Naive thymus-derived CD8-positive, alpha-beta T cell (primary cell): ENCODE data around the gene SLCO1C1. TPM values are rescaled to one million over a fixed set of nuclear protein-coding genes. Genes with fewer than 3 reads are reported as not detected.

Experiments
- polyA plus RNA-seq, 3 donors: library from polyadenylated mRNA; unstranded; fragments of 300-500 nt; fragmentation: Illumina TruSeq; gene quantifications; one replicate each; pipeline ENCODE4 v1.2.3, GENCODE V29; 2021
- total RNA-seq, 8 experiments: library from RNA in 2 of 8; stranded (reverse) in 2 of 8; gene quantifications; one replicate each; pipeline ENCODE4 v1.2.3 and lab custom pipeline; 2021 to 2026

The SLCO1C1 gene
- total and polyA plus RNA-seq, 5 experiments from 2014 or later: not detected

Other genes with a start within 250 kb of the SLCO1C1 start
- gene SLCO1B3, start 115.4 kb downstream of the SLCO1C1 start, total RNA-seq: not detected
- gene SLCO1B3, start 115.4 kb downstream of the SLCO1C1 start, polyA plus RNA-seq: not detected